Fibroblast of the conjunctiva (primary cell): ENCODE measurements around the gene VPS35L.
"Not testable (repeated sequence)": the region's sequence is repeated elsewhere in the genome, so short reads cannot be mapped to it uniquely, and the experiment has no call there.

Source experiments
- DNase-seq: peaks from one replicate; pipeline ENCODE4 v3.0.0-alpha.2; 2010; ENCODE audit warnings: low read depth

Gene VPS35L

DNA sequence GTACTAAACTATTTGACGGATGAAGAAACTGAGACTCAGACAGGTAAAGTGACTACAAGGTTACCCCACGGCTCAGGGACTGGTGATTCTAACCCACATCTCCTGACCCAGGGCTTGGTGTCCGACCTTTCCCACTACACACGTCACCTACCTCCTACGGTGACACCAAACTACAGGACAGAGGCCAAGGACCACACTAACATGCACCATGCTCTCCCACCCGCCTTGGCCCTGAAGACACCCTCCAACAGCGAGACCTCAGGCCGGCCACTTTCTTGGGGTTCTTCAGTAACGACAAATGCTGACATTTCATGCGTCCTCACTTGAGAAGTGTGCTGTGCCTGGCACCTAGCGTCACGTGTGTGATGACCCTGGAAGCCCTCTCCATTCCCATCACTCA is 156.1 kb downstream of the VPS35L start:
- no peak for DNase-seq

DNA sequence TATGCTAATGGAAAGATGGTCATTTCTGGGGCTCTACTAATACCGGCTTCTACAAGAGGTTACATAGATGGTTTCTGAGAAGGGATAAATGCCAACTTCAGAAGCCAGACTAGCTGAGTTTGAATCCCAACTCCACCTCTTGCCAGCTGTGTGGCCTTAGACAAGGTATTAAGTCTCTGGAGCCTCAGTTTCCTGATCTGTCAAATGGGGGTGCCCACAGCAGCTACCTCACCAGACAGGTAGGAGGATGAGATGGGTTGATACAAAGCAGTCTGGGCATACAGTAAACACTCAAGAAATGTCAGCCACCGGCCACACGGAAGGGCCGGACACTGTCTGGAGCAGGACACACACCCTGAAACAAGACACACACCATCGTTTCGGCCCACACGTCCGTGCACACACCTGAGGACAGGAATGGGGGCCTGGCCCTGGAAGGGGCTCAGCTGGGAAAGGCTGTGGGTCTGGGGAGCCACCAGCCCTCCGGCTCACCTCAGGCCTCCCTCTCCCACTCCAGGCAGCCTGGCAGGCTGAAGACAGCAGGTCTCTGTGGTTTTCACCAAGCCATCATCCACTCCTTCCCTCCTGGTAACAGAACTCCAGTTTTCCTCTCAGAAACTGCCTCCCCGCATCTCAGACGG is 157.0 kb downstream of the VPS35L start:
- no peak for DNase-seq

GRCh38 chr16:19713697-19714096 is 158.2 kb downstream of the VPS35L start:
- no peak for DNase-seq

- DNase-seq: no peak
Measured at GRCh38 chr16:19715566-19715965, 160.1 kb downstream of the VPS35L start.

DNA sequence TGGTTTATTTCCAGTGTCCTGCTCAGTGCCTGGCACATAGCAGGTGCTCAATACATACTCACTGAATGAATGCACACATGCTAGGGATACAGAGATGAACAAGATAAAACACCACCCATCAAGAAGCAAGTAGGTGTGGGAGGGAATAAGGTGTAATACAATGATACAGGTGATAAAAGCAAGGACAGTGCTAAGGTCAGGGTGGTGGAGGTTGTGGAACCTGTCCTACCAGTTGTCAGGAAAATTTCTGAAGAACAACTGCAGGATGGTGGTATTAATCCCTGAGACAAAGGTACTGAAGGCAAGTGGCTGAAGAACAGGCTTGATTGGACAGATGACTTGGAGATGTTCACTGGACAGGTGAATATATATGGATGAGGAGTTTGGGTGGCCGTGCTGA is 160.7 kb downstream of the VPS35L start:
- no peak for DNase-seq

GRCh38 chr16:19716728-19717127 is 161.2 kb downstream of the VPS35L start:
- DNase-seq: not testable (repeated sequence)

- DNase-seq: no peak
Measured at GRCh38 chr16:19717314-19717713, 161.8 kb downstream of the VPS35L start.

- peak; percentile 67 for DNase-seq
Measured at GRCh38 chr16:19717741-19718623, 162.5 kb downstream of the VPS35L start, which contains the start of the genes IQCK and KNOP1. Gene IQCK, plus strand, starts transcription at chr16:19718271. Its CDS starts 36 bp downstream, at chr16:19718307. Gene KNOP1, minus strand, starts transcription at chr16:19718227. Its CDS starts 3,192 bp downstream, at chr16:19715035.

- no peak for DNase-seq
Measured at GRCh38 chr16:19718624-19718965, 163.1 kb downstream of the VPS35L start.

DNA sequence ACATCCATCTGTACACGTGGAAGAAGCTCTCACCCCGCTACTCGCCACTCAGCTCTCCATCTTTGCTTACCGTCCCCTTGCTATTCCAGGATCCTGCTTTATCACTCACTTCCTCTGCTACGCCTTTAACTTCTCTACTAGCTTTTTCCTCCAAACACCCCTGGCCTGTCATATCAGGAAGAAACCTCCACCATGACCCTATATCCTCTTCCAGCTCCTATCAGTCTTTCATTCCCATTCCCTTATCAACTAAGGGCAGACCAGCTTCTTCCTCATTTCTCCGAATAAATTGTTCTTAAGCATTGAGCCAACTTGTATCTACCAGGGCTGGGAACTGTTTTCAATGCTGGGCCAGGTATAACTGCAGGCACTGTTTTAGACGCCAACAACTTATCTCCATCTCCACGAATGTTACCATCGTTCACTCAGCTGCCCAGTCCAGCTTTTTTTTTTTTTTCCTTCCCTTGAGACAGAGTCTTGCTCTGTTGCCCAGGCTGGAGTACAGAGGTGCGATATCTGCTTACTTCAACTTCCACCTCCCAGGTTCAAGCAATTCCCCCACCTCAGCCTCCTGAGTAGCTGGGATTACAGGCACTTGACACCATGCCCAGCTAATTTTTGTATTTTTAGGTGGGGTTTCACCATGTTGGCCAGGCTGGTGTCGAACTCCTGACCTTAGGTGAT is 166.9 kb downstream of the VPS35L start:
- DNase-seq: no peak

DNA sequence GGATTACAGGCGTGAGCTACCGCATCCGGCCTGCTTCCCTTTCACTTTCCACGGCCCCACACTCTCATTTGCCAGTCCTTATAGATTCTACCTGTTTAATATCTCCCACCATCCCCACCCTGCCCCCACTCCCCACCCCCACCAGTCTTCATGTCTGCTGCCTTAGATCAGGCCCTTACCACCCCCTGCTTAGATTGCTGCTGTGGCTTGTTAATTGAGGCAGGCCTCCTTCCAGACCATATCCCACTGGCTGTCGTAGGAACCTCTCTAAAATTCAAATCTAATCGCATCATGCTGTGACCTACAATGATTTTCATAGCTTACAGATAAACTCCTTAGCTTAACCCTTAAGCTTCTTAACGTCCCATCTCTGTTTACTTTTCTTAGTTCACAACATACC is 167.5 kb downstream of the VPS35L start:
- no peak for DNase-seq

DNA sequence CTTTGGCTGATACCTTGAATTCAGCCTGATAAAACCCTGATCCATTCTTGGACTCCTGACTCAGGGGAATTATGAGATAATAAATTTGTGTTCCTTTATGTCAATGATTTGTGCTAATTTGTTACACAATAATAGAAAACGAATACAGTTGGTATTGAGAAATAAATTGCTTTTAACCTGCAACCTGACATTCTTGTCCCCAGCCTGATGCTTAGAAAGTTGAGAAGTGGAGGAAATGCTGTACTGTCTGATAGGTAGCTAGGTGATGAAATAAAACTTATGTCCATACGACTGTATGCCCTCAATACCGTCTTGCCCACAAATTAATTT is 173.1 kb downstream of the VPS35L start:
- no peak for DNase-seq

DNA sequence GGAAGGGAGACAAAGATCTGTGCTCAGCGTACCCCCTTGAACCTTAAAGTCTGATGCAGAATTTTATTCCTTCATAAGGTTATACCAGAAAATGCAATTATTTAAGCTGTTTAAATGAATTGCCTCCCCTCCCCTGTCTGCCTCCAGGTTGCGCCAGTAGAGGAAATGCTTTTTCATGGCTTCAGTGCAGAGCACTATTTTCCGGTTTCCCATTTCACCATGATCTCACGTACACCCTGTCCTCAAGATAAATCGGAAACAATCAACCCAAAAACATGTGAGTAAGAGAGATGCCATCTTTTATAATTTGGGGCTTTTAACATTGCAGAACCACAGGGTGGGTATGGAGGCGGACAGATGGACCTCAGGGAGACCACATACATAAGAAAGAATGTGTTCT is 178.0 kb downstream of the VPS35L start:
- no peak for DNase-seq

GRCh38 chr16:19735074-19735867 is 179.8 kb downstream of the VPS35L start:
- no peak for DNase-seq

DNA sequence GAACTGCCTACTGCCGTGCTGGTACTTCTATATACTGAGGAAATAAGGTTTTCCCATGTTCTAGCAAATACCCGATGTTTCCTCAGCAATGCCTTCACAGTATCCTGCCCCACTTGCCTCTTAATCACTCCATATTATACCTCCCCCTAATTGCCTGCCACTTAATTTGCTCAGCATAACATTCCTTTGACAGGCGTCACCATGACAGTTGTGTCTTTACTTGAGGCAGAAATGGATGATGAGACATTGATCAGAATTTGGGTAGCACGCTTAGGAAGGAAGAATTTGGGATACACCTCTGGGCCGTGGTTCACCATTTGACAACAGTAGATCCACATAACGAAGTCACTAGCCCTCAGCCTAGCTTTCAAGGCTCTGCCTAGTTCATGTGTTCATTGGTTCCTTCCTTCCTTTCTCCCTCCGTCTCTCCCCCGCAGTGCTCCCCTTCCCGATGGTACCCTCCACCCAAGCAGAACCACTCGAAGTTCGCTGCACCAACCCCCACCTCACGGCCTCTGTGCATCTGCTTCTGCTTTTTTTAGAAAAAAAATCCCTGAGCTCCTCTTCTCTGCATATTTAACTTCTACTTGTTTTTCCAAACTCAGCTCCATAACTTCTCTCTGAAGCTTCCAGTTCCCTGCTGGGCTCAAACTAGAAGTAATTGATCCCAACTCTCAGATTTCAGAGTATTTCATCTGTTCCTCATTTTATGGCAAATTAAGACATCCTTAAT is 182.0 kb downstream of the VPS35L start:
- DNase-seq: no peak

- no peak for DNase-seq
Measured at GRCh38 chr16:19741354-19741753, 185.9 kb downstream of the VPS35L start.

GRCh38 chr16:19743816-19744159 is 188.3 kb downstream of the VPS35L start:
- no peak for DNase-seq

DNA sequence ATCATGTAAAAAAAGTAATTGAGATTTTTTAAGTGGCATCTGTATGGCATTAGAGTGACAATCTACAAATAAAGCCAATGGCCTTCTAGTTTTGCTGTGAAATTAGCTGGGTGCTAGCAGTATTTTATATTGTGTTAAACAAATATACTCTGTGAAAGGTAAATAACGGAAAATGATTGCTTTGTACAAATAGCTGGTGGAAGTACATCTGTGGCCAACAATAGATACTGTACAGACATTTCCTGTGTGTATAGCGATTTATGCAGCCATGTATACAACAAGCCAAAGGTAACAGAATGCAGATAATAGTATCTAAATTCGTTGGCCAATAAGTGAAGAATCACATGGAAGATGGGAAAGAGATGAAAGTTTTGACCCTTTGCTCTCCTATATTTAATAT is 189.2 kb downstream of the VPS35L start:
- DNase-seq: no peak

DNA sequence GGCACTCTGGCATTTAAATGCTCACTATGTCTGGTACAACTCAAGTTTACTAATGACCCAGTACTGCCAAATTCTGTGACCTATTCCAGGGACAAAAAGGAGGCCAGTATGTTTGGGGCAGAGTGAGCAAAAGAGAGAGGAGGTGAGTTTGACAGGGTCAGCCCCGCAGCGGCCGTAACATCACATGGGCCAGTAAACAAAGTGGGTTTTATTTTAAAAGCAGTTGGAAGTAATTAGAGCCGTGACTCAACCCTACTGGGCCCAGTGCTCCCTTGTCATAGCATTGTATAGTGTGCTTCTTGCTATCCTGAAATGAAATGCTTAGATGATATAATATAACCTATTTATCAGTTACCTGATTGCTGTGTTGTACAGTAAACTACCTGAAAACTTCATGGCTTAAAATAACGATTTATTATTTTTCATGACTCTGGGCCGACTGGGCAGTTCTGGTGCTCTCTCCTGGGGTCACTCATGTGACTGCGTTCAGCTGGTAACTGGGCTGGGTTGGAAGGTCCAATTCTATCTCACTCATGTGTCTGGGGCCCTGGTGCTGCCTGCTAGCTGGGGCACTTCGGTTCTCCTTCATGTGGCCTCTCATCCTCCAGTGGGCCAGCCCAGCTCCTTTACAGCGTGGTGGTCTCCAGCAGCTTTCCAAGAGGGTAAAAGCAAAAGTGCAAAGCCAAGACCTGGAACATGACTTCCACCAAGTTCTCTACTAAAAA is 189.9 kb downstream of the VPS35L start:
- no peak for DNase-seq

DNA sequence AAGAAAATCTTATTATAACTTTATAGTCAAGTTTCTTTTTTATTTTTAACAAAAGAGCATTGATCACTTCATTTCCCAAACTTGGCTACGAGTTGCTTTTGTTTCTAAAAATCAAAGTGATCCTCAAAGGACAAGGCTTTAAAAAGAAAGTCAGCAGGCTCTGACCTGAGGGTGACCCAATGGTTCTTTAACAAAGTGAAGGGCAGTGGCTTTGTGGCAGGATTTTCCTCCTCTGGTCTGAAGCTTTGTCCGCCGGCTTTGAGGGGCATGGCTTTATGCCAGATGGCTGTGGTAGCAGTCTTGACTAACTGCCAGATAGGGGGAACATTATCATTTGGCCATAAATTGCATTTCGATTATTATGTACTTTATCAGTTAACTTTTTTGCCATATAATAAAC is 191.1 kb downstream of the VPS35L start:
- DNase-seq: no peak
